ENCODE measurements around the gene SERINC5. TPM values are rescaled to one million over a fixed set of nuclear protein-coding genes. Genes with fewer than 3 reads are reported as not detected.

Gene SERINC5
- 6.6 to 9.6 TPM (median 9.0 TPM) in 5 replicates for total RNA-seq (2022; extraction: Qiagen RNA extraction; ENCODE audit: low read depth)

GRCh38 chr5:80255811-80256712 is at the start of gene SERINC5:
Gene SERINC5, minus strand, starts transcription at chr5:80256048. Its CDS starts 126 bp downstream, at chr5:80255922.

Other genes starting within 250 kb of the SERINC5 start
- 0.23 TPM in 1 of 5 replicates, not detected in the others for gene THBS4, start 220.7 kb downstream of the SERINC5 start, total RNA-seq (2022; extraction: Qiagen RNA extraction; ENCODE audit: low read depth)
- gene SPZ1, start 64.0 kb upstream of the SERINC5 start, total RNA-seq (2022; extraction: Qiagen RNA extraction; ENCODE audit: low read depth) = not detected in 5 replicates
- 13.4 to 19.8 TPM (median 14.9 TPM) in 5 replicates for gene ZFYVE16, start 152.0 kb upstream of the SERINC5 start, total RNA-seq (2022; extraction: Qiagen RNA extraction; ENCODE audit: low read depth)
- gene FAM151B, start 232.1 kb upstream of the SERINC5 start, total RNA-seq (2022; extraction: Qiagen RNA extraction; ENCODE audit: low read depth) = 1.3 to 2.2 TPM (median 1.9 TPM) in 5 replicates